Panc1 (cell line): Measurements from ENCODE around the gene DLG5.

Experiments used
- POLR2AphosphoS5 ChIP-seq: IDR thresholded peaks from 2 replicates; pipeline ENCODE4 v1.6.1; 2012; ENCODE audit warnings: mild to moderate bottlenecking, low read depth, low read length, moderate library complexity
- TF ChIP-seq, protein P1 (sequence below): fragments of 450-650 bp; IDR thresholded peaks from 2 replicates; pipeline ENCODE4 v1.5.1; 2017; ENCODE audit warnings: mild to moderate bottlenecking

DNA sequence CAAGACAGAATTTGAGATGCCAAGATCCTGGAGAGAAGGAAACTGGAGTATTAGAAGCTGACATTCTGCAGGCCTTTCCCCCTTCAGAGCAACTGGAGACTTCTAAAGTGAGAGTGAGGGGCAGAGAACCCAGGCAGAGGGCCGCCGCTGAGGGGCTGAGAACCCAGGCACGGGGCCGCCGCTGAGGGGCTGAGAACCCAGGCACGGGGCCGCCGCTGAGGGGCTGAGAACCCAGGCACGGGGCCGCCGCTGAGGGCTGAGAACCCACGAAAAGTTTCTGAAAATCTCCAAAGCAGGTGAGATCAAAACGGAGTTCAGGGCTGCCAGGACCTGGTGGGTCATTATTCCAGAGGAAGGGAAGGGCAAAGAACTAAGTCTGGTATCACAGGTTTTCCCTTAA is 126.2 kb downstream of the DLG5 start:
- TF ChIP-seq, protein P1, sequence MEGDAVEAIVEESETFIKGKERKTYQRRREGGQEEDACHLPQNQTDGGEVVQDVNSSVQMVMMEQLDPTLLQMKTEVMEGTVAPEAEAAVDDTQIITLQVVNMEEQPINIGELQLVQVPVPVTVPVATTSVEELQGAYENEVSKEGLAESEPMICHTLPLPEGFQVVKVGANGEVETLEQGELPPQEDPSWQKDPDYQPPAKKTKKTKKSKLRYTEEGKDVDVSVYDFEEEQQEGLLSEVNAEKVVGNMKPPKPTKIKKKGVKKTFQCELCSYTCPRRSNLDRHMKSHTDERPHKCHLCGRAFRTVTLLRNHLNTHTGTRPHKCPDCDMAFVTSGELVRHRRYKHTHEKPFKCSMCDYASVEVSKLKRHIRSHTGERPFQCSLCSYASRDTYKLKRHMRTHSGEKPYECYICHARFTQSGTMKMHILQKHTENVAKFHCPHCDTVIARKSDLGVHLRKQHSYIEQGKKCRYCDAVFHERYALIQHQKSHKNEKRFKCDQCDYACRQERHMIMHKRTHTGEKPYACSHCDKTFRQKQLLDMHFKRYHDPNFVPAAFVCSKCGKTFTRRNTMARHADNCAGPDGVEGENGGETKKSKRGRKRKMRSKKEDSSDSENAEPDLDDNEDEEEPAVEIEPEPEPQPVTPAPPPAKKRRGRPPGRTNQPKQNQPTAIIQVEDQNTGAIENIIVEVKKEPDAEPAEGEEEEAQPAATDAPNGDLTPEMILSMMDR: no peak
- TF ChIP-seq POLR2AphosphoS5: no peak
